ENCODE data around the gene CACNA1C. TPM values are rescaled to one million over a fixed set of nuclear protein-coding genes. Genes with fewer than 3 reads are reported as not detected.
A peak's percentile ranks its signal among the peaks of the same experiment; 100 is the strongest.

The CACNA1C gene
- total and polyA plus RNA-seq, 5 donors from 2014 or later, result 0.02 to 0.14 (median 0.10) TPM

DNA sequence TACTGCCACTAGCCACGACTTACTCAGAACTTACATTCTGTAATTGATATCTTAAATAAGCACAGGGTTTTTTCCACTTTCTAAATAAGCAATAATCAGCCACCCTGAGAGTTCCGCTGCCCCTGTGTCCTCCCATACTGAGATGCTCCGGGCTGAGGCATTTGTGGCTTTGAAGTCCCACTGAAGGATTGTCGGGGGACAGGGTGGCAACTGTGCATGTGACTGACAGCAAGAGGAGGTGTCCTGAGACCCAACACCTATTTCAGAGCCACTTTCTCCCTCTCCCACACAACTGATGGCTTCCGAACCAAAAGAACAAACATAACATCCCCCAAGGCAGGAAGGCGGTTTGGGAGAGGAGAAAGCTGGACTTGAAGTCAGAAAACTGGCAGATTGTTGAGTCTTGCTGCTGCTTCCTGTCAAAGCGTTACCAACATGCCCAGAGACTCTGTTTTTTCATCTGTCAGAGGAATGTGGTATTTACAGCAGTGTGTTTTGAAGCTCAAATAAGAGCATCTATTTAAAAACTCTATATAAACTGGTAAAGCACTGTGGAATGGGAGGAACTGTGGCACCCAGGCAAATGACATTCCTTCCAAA is 584.1 kb downstream of the CACNA1C start:
- no peaks in the 10 kb centered on the region for H3K36me3 ChIP-seq (ENCODE audit: control insufficient read depth, insufficient read depth, low read length)
- no peak overlapping the region for H3K27ac ChIP-seq (ENCODE audit: insufficient read depth, low read length, poor library complexity, severe bottlenecking)
- Mint-ChIP-seq H3K27me3 (peaks cover 5% of the 10 kb centered on the region), H3K9me3 (peaks cover 0 to 3% (median 0%) of the 10 kb centered on the region in 7 donors), H3K27ac (no peak overlapping the region), H3K4me3 (no peak overlapping the region), H3K36me3 (no peaks in the 10 kb centered on the region), H3K4me1 (peaks cover 0 to 3% (median 0%) of the 10 kb centered on the region in 4 donors)
- H3K4me1 ChIP-seq (ENCODE audit: control insufficient read depth, insufficient read depth, low read length, poor library complexity, severe bottlenecking), result no peaks in the 10 kb centered on the region
- no peak overlapping the region for H3K4me3 ChIP-seq (ENCODE audit: low read depth, low read length)
- DNase-seq (no peak), ATAC-seq (ENCODE audit: low read depth in 2 of 2) (no peak)
- no peaks in the 10 kb centered on the region for H3K9me3 ChIP-seq (ENCODE audit: control insufficient read depth in 2 of 2, low read length in 2 of 2)
- no peaks in the 10 kb centered on the region for H3K27me3 ChIP-seq (ENCODE audit: control insufficient read depth, insufficient read depth, low read length)

DNA sequence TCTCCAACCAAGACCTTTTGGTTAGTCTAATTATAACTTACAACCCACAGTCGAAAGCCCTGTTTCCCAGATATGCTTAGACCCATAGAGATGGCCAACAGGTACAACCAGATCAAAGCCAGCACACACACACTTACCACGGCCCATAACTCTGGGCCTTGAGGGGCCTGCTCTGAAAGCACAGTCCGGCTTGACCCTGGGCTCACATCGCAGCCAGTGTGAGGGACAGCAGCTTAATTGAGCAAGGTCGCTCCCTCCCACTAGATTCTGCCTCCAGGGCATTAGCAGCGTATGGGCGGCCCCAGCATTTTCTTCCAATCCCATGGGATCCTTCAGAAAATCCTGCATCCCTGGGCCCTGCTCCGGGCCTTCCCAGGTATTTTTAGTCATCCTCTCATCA is 584.6 kb downstream of the CACNA1C start:
- no peaks in the 10 kb centered on the region for H3K36me3 Mint-ChIP-seq
- H3K4me3 ChIP-seq (ENCODE audit: low read depth, low read length), result no peak overlapping the region
- no peak overlapping the region for H3K4me3 Mint-ChIP-seq
- H3K4me1 Mint-ChIP-seq, result peaks cover 0 to 8% (median 4%) of the 10 kb centered on the region in 4 donors
- H3K27ac ChIP-seq (ENCODE audit: insufficient read depth, low read length, poor library complexity, severe bottlenecking), result no peak overlapping the region
- H3K27me3 Mint-ChIP-seq, result peaks cover 5% of the 10 kb centered on the region
- no peak for ATAC-seq (ENCODE audit: low read depth in 2 of 2)
- no peak for DNase-seq
- H3K36me3 ChIP-seq (ENCODE audit: control insufficient read depth, insufficient read depth, low read length), result no peaks in the 10 kb centered on the region
- no peaks in the 10 kb centered on the region for H3K27me3 ChIP-seq (ENCODE audit: control insufficient read depth, insufficient read depth, low read length)
- peaks cover 0 to 3% (median 0%) of the 10 kb centered on the region in 7 donors for H3K9me3 Mint-ChIP-seq
- no peaks in the 10 kb centered on the region for H3K9me3 ChIP-seq (ENCODE audit: control insufficient read depth in 2 of 2, low read length in 2 of 2)
- H3K4me1 ChIP-seq (ENCODE audit: control insufficient read depth, insufficient read depth, low read length, poor library complexity, severe bottlenecking), result no peaks in the 10 kb centered on the region
- no peak overlapping the region for H3K27ac Mint-ChIP-seq

DNA sequence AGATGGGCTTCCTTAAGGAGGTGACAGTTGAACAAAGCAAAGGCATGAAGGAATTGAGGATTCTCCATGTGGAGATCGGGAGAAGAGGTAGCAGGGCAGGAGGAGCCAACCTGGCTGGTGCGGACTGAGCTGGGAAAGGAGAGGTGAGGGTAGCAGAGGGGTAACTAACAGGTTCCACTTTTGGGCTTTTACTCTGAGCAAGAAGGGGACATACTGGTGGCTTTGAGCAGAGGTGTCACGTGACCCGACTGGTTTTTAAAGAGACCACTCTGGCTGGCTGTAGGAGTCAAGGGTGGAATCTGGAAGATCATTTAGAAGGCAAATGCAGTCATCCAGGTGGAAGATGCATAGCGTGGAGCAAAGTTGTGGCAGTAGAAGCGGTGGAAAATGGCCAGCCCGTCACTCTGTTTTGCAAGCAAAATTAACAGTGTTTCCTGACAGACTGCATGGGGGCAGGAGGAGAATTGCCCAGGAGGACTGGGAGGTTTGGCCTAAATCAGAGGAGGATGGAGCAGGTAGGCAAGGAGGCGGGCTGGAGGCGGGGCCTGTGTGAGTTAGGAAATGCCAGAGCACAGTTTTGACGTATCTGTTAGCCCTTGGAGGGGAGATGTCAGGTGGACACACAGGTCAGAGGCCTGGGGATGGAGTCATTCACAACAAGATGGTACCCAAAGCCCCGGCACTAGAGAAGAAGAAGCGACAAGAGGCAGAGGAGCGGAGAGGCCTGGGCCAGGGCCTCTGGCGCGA is 585.7 kb downstream of the CACNA1C start:
- peaks cover 0 to 3% (median 0%) of the 10 kb centered on the region in 7 donors for H3K9me3 Mint-ChIP-seq
- H3K36me3 Mint-ChIP-seq, result no peaks in the 10 kb centered on the region
- DNase-seq, result no peak
- peaks cover 10% of the 10 kb centered on the region for H3K27me3 Mint-ChIP-seq
- Histone ChIP-seq H3K27ac (ENCODE audit: insufficient read depth, low read length, poor library complexity, severe bottlenecking) (no peak overlapping the region), H3K4me1 (ENCODE audit: control insufficient read depth, insufficient read depth, low read length, poor library complexity, severe bottlenecking) (no peaks in the 10 kb centered on the region), H3K27me3 (ENCODE audit: control insufficient read depth, insufficient read depth, low read length) (no peaks in the 10 kb centered on the region), H3K36me3 (ENCODE audit: control insufficient read depth, insufficient read depth, low read length) (no peaks in the 10 kb centered on the region), H3K9me3 (ENCODE audit: control insufficient read depth in 2 of 2, low read length in 2 of 2) (no peaks in the 10 kb centered on the region), H3K4me3 (ENCODE audit: low read depth, low read length) (no peak overlapping the region)
- peaks cover 4 to 12% (median 6%) of the 10 kb centered on the region in 4 donors for H3K4me1 Mint-ChIP-seq
- no peak overlapping the region for H3K4me3 Mint-ChIP-seq
- no peak for ATAC-seq (ENCODE audit: low read depth in 2 of 2)
- H3K27ac Mint-ChIP-seq, result no peak overlapping the region

DNA sequence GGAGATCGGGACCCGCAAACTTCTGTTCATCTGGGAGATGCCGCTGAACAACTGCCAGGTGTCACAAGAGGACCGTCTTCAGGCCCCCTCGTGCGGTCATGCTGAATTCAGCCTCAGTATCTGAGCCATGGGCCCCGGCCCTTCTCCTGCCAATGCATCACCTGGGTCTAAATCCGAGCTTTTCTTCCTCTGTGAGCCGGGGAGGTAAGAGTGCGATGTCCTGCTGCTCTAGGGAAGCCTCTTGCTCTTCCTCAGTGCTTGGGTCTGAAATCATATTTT is 586.2 kb downstream of the CACNA1C start:
- H3K27ac Mint-ChIP-seq, result no peak overlapping the region

DNA sequence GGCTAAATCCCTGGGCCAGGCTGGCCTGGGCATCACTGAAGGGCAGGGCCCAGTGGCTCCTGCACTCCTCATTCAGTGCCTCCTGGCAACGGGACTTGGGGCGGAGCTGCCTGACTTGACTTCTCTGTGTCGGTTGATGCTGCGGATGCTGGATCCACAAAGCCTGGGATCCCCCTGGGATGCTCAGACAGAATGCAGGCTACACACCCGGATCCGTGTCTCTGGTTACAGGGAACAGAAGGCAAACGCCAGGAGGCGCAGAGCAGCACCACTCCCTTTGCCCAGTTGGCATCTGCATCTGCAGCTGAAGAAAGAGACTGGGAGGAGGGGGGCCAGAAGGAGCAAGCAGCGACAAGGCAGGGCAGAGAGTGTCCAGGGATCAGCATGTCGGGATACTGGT is 587.5 kb downstream of the CACNA1C start:
- Mint-ChIP-seq H3K27ac (no peak overlapping the region), H3K4me3 (no peak overlapping the region), H3K27me3 (peaks cover 15% of the 10 kb centered on the region), H3K9me3 (peaks cover 0 to 3% (median 0%) of the 10 kb centered on the region in 7 donors), H3K4me1 (peaks cover 4 to 12% (median 6%) of the 10 kb centered on the region in 4 donors), H3K36me3 (no peaks in the 10 kb centered on the region)
- H3K36me3 ChIP-seq (ENCODE audit: control insufficient read depth, insufficient read depth, low read length), result no peaks in the 10 kb centered on the region
- DNase-seq (no peak), ATAC-seq (ENCODE audit: low read depth in 2 of 2) (no peak)
- peaks cover 5% of the 10 kb centered on the region for H3K27me3 ChIP-seq (ENCODE audit: control insufficient read depth, insufficient read depth, low read length)
- H3K27ac ChIP-seq (ENCODE audit: insufficient read depth, low read length, poor library complexity, severe bottlenecking), result no peak overlapping the region
- no peak overlapping the region for H3K4me3 ChIP-seq (ENCODE audit: low read depth, low read length)
- no peaks in the 10 kb centered on the region for H3K4me1 ChIP-seq (ENCODE audit: control insufficient read depth, insufficient read depth, low read length, poor library complexity, severe bottlenecking)
- H3K9me3 ChIP-seq (ENCODE audit: control insufficient read depth in 2 of 2, low read length in 2 of 2), result no peaks in the 10 kb centered on the region

More for the DNA sequence above, 586.2 kb downstream of the CACNA1C start:
- ATAC-seq (ENCODE audit: low read depth in 2 of 2) (no peak), DNase-seq (no peak)
- H3K4me3 ChIP-seq (ENCODE audit: low read depth, low read length), result no peak overlapping the region
- H3K27ac ChIP-seq (ENCODE audit: insufficient read depth, low read length, poor library complexity, severe bottlenecking), result no peak overlapping the region
- H3K4me1 ChIP-seq (ENCODE audit: control insufficient read depth, insufficient read depth, low read length, poor library complexity, severe bottlenecking), result no peaks in the 10 kb centered on the region
- peaks cover 15% of the 10 kb centered on the region for H3K27me3 Mint-ChIP-seq
- no peaks in the 10 kb centered on the region for H3K9me3 ChIP-seq (ENCODE audit: control insufficient read depth in 2 of 2, low read length in 2 of 2)
- H3K4me3 Mint-ChIP-seq, result no peak overlapping the region
- H3K36me3 Mint-ChIP-seq, result no peaks in the 10 kb centered on the region
- H3K4me1 Mint-ChIP-seq, result peaks cover 4 to 12% (median 6%) of the 10 kb centered on the region in 4 donors
- H3K36me3 ChIP-seq (ENCODE audit: control insufficient read depth, insufficient read depth, low read length), result no peaks in the 10 kb centered on the region
- H3K27me3 ChIP-seq (ENCODE audit: control insufficient read depth, insufficient read depth, low read length), result no peaks in the 10 kb centered on the region
- H3K9me3 Mint-ChIP-seq, result peaks cover 0 to 3% (median 0%) of the 10 kb centered on the region in 7 donors

DNA sequence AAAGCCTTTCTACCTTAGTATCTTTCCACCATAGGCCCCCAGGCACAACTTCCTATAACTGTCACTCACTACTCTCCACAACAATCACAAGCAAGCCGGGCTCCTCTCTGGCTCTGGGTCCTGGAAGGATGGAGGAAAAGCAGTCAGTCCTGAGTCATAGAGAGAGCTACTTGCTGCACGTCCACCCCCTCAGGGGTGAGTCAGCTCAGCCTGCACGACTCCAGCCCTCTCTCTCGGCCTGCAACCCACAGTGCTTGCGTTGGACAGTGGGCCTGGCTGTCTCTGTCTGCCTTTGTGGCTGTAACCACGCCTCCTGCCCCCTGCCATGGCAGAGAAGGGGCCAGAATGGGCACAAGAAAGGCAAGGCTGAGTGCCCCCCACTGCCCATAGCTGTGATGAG is 587.9 kb downstream of the CACNA1C start:
- ATAC-seq (ENCODE audit: low read depth in 2 of 2), result no peak
- H3K27ac Mint-ChIP-seq, result no peak overlapping the region
- H3K27me3 ChIP-seq (ENCODE audit: control insufficient read depth, insufficient read depth, low read length), result peaks cover 5% of the 10 kb centered on the region

DNA sequence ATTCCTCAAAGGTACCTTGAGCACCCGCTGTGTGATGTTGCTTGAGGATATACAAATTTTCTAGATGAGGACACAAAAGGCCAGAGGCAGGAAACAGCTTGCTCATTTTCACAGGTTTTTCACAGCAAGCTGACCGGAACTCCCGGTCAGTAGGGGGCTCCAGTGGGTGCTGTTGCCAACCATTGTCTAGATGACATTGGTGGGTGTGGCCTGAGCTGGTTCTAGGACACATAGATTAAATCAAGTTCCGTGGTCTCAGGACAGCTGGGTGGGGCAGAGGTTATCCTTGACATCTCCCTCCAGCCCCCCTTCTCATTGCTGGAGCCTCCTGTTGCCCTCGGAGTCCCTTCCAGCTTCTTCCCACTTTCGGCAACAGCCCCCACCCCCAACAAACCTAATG is 588.4 kb downstream of the CACNA1C start:
- Histone ChIP-seq H3K27me3 (ENCODE audit: control insufficient read depth, insufficient read depth, low read length) (peaks cover 5% of the 10 kb centered on the region), H3K4me1 (ENCODE audit: control insufficient read depth, insufficient read depth, low read length, poor library complexity, severe bottlenecking) (no peaks in the 10 kb centered on the region), H3K9me3 (ENCODE audit: control insufficient read depth in 2 of 2, low read length in 2 of 2) (no peaks in the 10 kb centered on the region), H3K4me3 (ENCODE audit: low read depth, low read length) (no peak overlapping the region), H3K27ac (ENCODE audit: insufficient read depth, low read length, poor library complexity, severe bottlenecking) (no peak overlapping the region), H3K36me3 (ENCODE audit: control insufficient read depth, insufficient read depth, low read length) (no peaks in the 10 kb centered on the region)
- ATAC-seq (ENCODE audit: low read depth in 2 of 2) (no peak), DNase-seq (no peak)
- Mint-ChIP-seq H3K27me3 (peaks cover 23% of the 10 kb centered on the region), H3K27ac (no peak overlapping the region), H3K4me3 (no peak overlapping the region), H3K4me1 (peaks cover 4 to 12% (median 6%) of the 10 kb centered on the region in 4 donors), H3K9me3 (no peaks in the 10 kb centered on the region), H3K36me3 (no peaks in the 10 kb centered on the region)

More for the DNA sequence above, 587.9 kb downstream of the CACNA1C start:
- no peaks in the 10 kb centered on the region for H3K9me3 ChIP-seq (ENCODE audit: control insufficient read depth in 2 of 2, low read length in 2 of 2)
- Mint-ChIP-seq H3K4me1 (peaks cover 4 to 12% (median 6%) of the 10 kb centered on the region in 4 donors), H3K4me3 (no peak overlapping the region), H3K9me3 (no peaks in the 10 kb centered on the region), H3K36me3 (no peaks in the 10 kb centered on the region), H3K27me3 (peaks cover 18% of the 10 kb centered on the region)
- no peaks in the 10 kb centered on the region for H3K36me3 ChIP-seq (ENCODE audit: control insufficient read depth, insufficient read depth, low read length)
- H3K4me3 ChIP-seq (ENCODE audit: low read depth, low read length), result no peak overlapping the region
- DNase-seq, result no peak
- no peaks in the 10 kb centered on the region for H3K4me1 ChIP-seq (ENCODE audit: control insufficient read depth, insufficient read depth, low read length, poor library complexity, severe bottlenecking)
- H3K27ac ChIP-seq (ENCODE audit: insufficient read depth, low read length, poor library complexity, severe bottlenecking), result no peak overlapping the region

DNA sequence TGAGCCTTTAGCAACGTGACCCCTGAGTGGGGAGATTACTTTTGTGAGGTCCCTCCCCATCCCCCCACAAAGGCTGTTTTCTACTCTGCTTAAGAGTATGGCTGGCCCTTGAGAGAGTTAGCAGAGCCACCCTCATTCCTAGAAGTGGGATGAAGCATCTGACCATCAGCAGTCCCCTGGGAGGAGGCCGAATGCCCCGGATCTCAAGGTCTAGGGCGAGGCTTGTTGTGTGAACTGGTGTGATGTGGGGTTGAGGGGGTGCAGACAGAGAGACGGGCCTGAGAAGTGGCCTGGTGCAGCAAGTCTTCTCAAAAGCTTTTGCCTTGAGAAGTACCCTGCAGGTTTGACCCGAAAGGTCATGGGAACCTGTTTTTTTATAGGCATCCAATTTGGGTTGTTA is 589.0 kb downstream of the CACNA1C start:
- H3K27me3 Mint-ChIP-seq, result peaks cover 29% of the 10 kb centered on the region
- H3K4me3 Mint-ChIP-seq, result no peak overlapping the region
- H3K27ac Mint-ChIP-seq, result peak overlapping the region in 2 of 3 donors; percentile 28 to 60

More for the DNA sequence above, 589.0 kb downstream of the CACNA1C start:
- DNase-seq, result no peak
- Histone ChIP-seq H3K36me3 (ENCODE audit: control insufficient read depth, insufficient read depth, low read length) (no peaks in the 10 kb centered on the region), H3K9me3 (ENCODE audit: control insufficient read depth in 2 of 2, low read length in 2 of 2) (no peaks in the 10 kb centered on the region), H3K4me1 (ENCODE audit: control insufficient read depth, insufficient read depth, low read length, poor library complexity, severe bottlenecking) (no peaks in the 10 kb centered on the region), H3K4me3 (ENCODE audit: low read depth, low read length) (no peak overlapping the region), H3K27me3 (ENCODE audit: control insufficient read depth, insufficient read depth, low read length) (peaks cover 5% of the 10 kb centered on the region), H3K27ac (ENCODE audit: insufficient read depth, low read length, poor library complexity, severe bottlenecking) (no peak overlapping the region)
- Mint-ChIP-seq H3K36me3 (no peaks in the 10 kb centered on the region), H3K4me1 (peaks cover 4 to 12% (median 6%) of the 10 kb centered on the region in 4 donors), H3K9me3 (no peaks in the 10 kb centered on the region)
- ATAC-seq (ENCODE audit: low read depth in 2 of 2), result no peak
